Activated CD8-positive, alpha-beta memory T cell treated with anti-CD3 and anti-CD28 coated beads for 1 hour (primary cell): ENCODE data around the gene OCA2.
"Not testable (repeated sequence)": the region's sequence is repeated elsewhere in the genome, so short reads cannot be mapped to it uniquely, and the experiment has no call there.

Experiments
- DNase-seq, 2 donors: peaks; one replicate each; pipeline ENCODE4 v3.0.0-alpha.2; 2020; ENCODE audit warnings: low read depth in 1 of 2; ENCODE audit errors: extremely low read depth in 1 of 2

Gene OCA2

GRCh38 chr15:28121577-28121976 lies 22.5 kb upstream of the OCA2 start:
- DNase-seq = not testable (repeated sequence)

DNA sequence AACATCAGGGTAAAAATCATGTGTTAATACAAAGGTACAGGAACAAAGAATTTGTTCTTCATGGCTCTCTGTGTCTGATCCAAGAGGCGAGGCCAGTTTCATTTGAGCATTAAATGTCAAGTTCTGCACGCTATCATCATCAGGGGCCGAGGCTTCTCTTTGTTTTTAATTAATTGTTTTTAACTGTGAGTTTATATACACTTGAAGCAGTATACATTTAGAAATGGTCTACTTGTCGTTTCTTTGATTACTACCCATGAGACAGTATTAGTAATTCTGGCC lies 21.2 kb upstream of the OCA2 start:
- DNase-seq = no peak

DNA sequence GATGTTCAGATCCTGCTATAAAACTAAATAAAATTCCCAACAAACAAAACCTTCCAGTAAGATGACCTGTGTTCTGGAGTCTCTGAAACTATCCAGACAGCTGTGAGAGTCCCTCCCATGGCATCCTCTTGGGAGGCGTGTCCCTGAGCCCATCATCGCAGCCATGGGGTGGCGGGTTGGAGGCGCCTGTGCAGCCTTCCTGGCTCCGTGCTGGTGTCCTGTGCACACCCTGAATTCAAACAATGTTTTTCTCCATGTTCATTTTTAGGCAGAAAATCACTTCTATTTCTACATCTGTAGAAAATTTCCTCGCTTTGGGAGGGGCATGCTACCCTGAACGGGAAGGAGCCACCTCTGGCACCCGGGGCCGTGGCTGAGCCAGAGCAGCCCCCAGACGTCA lies 19.4 kb upstream of the OCA2 start:
- DNase-seq = no peak

DNA sequence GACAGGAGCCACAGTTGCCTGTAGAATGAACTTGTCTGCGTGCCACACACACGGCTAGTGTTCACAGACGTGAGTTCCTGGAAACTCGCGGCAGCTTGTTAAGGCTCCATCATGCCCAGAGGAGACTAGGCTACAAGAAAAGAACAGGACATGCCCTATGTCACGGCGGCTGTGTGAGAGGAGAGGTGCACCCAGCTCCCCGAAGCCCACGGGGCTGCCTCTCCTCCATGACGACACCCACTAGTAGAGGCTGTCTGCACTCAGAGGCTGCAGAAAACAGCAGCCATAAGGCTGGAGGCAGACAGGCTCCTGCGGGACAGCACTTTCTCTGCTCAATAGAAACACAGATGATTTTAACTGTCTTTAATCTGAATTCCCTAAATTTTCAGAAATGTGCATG lies 19.0 kb upstream of the OCA2 start:
- no peak for DNase-seq

DNA sequence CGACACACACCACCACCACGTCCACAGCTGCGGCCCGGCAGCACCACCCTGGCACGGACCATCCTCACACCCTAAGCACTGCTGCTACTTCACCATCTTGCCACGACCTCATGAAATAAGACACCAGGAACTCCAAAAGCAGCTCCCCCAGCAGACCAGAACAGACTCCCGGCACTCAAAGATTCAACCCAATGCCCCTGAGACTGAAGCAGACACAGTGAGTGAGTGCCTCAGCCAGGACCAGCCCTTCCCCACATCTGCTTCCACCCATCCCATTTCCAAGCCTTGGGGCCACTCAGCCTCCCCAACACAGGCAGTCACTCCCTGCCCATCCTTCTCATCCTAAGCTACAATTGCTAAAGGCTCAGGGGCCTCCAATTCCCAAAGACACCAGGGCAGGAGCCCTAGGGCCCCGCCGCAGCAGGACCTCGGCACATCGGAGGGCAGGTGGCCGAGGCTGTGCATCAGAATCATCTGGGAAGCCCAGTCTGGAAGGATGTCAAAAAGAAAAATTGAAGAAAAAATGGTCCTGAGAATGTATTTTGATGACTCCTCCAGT lies 18.4 kb upstream of the OCA2 start:
- DNase-seq = no peak

DNA sequence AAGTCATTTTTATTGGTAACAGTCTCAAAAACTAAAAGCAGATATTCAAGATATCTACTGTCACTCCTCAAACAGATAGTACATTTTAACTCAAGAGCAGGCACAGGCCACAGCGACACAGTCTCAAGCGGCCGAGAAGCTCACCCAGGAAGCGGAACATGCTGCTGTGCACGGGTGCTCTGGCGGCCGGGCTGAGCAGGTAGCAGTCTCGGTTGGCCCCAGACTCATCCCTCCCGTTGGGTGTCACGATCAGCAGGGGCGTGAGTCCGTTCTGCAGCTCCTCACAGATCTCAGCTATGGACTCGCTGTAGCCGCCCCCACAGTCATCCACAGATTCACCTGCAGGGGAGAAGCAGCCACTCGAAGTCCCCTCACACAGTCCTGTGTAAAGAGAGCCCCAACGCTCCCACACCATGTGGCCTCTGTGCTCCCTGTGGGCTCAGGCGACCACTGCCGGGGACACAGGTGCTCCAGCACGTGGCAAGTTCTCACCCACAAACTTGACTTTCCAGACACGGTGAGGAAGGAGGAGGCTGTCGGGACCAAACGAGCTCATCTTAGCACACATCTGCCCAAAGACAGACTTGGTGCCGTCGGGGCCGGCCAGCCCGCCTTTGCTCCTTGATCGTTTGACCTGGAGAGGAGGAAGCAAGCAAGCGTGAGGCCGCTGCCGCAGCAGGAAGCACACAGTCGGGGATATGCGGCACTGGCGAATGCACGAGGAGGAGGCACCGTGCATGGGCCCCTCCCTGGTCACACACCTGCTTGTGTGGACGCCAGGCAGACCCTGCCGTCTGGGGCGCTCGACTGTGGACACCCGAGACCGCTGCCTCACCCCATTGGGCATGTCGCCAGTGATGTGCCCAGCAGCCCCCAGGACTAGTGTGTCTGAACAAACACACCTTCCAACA lies 17.7 kb upstream of the OCA2 start:
- DNase-seq = no peak

GRCh38 chr15:28115871-28116270 lies 16.8 kb upstream of the OCA2 start:
- no peak for DNase-seq

DNA sequence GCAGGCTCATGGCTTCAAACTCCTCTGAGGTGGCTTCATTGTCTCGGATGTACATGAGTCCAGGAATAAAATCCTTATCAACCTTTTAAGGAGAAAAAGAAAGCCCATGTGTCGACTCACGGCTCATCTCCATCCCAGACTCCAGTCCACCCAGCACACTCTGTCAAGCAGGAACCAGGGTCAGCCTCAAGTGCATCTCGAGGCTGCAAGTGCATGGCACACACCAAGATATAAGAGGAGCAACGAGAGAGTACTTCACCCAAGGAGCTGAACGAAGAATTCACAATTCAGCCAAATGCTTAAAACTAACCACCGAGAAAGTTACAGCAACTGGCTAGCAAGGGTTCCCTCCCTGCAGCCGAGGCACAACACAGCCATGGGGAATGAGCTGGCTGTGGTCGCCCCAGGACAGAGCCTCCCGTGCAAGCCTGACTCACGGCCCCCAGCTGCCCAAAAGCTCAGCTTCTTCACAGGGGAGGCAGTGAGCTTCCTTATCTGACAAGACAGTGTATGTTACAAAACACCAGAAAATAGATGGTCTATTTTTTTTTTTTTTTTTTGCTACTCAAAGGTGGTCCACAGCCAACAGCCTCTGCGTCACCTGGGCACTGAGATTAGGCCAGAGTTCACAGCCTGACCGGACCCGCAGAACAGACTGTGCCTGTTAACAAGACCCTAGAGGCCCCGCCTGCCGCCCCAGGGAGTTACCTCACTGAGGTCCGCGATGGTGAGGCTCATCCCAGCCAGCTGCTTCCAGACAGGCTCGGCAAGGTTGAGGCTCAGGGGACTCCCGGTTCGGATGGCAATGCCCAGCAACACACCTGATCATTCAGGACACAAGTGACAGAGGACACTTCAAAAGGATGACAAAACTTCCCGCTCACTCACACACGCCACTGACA lies 15.9 kb upstream of the OCA2 start:
- DNase-seq = no peak

- DNase-seq = no peak
These were observed 15.0 kb upstream of the OCA2 start for GRCh38 chr15:28114114-28114455.

- DNase-seq = no peak
These were observed 14.4 kb upstream of the OCA2 start for GRCh38 chr15:28113394-28114113.

DNA sequence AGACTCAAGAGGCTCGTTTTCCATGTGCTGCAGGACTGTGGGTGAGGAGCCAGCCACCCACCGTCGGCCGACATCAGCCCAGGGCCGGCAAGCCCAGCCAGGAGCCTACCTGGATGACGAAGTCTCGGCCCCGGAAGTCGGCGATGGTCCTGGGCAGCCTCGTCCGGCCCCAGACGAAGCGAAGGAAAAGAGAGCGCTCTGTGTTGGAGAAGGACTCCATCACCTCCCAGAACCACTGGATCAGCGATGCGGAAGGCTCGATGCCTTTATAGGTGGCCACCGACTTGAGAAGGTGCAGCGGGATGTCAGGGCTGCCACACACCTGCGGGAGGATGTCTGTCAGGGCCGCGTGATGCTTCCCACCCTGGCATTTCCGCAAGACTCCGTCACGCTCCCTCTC lies 13.8 kb upstream of the OCA2 start:
- no peak for DNase-seq

DNA sequence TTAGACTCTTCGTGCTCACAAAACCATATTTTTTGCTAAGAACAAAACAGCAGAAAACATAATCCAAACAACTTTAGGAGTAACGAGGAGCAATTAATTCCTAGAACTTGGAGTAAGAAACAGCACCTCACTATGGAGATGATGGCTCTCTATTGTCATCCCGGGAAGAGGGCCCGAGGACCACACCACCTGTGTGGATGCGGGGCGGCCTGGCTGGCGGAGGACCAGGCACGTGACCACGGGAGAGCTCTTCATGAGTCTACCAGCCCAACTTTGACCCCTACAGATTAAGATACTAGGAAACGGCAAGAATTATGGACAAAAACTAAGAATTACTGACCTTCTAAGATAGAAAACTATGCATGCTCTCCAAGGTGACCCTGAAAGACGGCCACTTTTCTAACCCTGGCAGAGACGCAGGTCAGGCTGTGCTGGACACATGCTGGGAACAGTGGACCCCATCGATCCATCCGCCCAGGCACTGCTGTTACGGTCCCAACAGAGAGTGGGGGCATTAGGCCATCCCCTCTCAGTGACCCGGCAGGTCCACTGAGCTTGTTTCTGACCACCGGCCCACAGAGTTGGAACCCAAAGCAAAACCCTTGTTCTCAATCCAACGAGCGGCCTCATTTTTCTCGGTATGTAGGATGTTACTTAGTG lies 13.1 kb upstream of the OCA2 start:
- DNase-seq = no peak

DNA sequence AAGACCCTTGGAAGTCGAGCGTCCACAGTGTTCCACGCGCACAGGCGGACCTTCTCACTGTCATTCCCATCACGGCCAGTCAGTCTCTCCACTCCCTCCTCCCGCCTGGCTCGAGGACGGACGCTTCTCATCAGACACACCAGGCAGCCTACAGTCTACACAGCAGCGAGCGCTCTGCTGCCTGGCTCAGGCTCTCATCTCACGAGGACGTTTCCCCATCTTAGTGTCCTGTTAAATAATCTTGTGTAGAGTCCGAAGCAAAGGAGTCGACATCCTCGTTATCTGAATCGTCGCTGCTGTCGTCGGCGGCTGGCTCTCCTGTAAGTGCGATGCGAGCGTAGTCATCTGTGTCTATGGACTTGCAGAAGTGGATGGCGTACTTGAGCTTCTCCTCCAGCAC lies 12.4 kb upstream of the OCA2 start:
- no peak for DNase-seq

DNA sequence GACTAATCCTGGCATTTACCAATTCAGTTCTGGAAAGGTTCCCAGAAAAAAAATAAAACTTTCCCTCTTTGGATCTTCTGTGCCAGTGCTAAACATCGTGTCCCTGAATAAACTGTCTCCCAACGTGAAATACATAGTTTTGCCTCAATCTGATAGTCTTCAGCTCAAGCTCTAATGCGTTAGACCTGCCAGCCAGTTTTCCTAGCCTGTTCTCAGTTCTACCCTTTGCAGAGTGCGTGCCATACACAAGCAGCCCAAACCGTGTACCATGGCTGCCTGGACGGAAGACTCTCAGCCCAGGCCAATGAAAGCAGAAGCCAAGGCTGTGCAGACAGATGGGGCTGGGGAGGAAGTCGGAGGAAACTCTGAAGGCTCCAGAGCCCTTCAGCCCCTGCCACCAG lies 11.4 kb upstream of the OCA2 start:
- no peak for DNase-seq

DNA sequence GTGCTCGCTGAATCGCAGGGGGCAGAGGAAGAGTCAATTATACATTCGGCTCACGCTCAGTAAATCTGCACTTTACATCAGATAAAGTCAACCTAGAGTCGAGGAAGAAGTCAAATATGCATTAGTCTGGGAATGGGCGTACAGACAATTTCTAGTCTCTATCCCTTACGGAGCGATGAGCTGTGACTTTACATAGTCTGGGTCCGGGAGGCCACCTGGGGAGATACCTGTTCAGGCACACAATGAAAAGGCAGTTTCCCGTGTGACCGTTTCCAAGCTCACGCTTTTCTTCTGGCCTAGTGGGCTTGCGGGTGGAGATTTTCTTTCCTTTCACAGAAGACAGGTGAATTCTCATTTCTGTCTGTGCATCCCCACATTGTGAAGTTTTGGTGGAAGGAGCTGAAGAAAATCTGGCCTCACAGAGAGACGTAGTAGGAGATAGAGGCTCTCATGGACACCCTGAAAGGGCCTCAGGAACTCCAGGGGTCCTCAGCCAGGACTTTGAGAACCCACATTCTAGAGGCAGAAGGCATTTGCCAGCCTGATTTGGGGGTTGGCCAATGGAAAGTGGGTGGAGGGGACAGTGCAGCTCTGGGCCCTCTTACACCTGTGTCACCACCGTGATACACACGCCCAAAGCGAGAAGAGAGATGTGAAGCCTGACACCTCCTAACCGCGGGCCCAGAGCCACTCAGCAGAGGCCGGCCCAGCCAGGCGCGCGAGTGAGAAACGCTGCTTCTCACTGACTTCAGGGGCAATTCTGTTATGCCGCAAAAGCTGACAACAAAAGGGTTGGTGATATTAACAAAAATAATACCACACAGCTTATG lies 10.7 kb upstream of the OCA2 start:
- DNase-seq = no peak

DNA sequence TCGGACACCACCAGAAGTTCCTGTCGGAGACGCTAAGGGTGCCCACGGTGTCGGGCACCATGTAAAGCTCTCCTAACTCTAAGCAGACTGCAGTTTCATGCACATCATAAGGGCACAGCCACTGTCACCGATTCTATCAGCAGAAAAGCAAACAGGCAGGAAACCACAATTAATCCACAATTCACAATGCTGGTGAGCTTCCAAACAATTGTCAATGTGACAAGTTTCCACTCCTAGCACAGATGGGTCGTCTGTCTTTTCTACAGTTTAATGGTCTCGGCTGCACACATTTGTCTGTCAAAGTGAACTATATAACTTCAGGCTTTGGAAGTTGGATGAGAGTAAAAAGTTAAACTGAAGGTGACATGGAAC lies 8.8 kb upstream of the OCA2 start:
- DNase-seq = no peak

- DNase-seq = no peak
These were observed 8.2 kb upstream of the OCA2 start for GRCh38 chr15:28107111-28107903.

DNA sequence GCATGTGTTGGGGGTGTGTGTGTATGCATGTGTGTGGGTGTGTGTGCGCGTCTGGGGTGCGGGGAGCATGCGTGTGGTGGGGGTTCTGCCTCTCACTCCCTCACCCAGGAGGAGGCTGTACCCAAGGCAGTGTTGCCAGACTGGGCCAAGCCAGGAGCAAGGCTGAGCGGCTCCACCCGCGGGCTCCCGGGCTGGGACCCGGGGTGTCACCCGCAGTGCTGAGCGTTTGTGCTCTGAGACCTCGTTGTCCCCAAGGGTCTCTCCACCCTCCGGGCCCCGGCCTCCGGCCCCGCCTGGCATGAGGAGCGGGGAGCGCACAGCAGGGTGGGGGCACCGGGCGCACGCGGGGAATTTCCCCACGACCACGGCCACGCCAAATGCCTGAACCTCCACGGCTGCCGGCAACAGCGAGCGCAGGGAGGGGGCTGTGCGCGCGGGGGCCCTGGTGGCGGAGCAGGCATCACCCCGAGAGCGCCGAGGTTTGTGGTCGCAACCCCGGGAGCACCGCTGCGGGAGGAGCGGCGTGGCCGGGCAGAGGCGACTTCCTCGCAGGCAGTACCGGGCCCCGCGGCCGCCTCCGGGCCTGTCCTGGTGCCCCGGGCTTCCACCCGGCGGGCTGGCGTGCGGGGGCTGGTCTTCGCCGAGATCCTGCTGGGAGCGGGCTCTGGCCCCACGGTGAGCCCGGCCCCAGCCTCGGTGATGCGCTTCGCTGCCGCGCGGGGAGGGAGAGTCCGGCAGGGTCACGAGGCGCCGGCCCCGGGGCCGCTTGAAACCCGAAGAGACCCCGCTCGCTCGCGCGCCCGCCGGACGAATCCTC lies 7.4 kb upstream of the OCA2 start:
- DNase-seq = no peak
